HL-60/S4 treated with retinoic acid at 250 ng/mL for 4 days and 3 days (cell line): ENCODE results near the gene SARS2.

Experiments used
- in situ Hi-C: fragments of 300-500 bp; cut with MboI; formaldehyde crosslinking; loops from 2 replicates; pipeline ENCODE4 v1.7.0; 2022; ENCODE audit warnings: low sequenced_read_pairs

SARS2 gene

GRCh38 chr19:38870612-38871011 is 60.0 kb downstream of the SARS2 start:
- in situ Hi-C loops: no loop called here

- in situ Hi-C loops: no loop called here
Measured at GRCh38 chr19:38869836-38870607, 60.5 kb downstream of the SARS2 start.

GRCh38 chr19:38869160-38869835 is 61.3 kb downstream of the SARS2 start:
- in situ Hi-C loops: no loop called here

GRCh38 chr19:38868551-38868950 is 62.0 kb downstream of the SARS2 start:
- in situ Hi-C loops: no loop called here

- in situ Hi-C loops: no loop called here
Measured at GRCh38 chr19:38867171-38867780, 63.3 kb downstream of the SARS2 start.
